ENCODE results near the gene GPHN.
"Not testable (repeated sequence)": the region's sequence is repeated elsewhere in the genome, so short reads cannot be mapped to it uniquely, and the experiment has no call there.

Gene GPHN

DNA sequence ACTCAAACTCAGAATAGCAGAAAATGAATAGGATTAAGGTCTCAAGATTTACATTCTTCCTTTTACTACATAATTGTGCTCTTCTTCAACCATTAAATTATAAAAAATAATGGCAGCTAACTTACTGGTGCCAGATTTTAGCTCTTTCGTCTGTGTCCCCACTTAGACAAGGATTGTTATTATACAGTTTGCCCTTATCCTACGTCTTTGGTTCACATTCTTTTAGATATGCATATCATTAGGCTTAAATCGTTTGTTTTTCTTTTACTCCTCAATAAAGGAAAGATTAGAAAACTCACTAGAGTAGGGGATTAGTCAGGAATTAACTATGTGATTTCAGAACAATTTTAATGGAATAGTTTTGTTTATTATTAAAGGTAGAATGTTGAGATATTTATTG is 551.6 kb downstream of the GPHN start:
- no peak overlapping the region for H2AFZ ChIP-seq (ENCODE audit: low read length)
- no peaks in the 10 kb centered on the region for H3K79me2 ChIP-seq (ENCODE audit: insufficient read depth, low read length)
- H3K36me3 ChIP-seq (ENCODE audit: insufficient read depth, low read length) = no peaks in the 10 kb centered on the region

DNA sequence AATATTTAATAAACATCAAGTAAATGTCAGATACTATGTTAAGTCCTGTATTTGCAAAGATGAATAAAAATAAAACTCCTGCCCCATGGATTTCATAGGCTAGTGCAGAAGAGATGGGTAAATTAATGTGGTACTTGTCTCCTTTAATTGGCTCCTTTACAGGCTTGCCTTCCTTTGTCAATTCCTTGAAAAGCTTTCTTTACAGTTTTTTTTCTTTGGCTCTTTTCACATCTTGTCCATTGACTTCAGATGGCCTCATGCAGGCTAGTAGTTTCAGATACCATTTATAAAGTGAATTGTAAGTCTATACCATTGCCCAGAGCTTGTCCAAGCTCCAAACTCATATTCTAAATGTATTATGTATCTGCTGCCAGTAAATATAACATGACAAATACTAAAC is 552.6 kb downstream of the GPHN start:
- Histone ChIP-seq H3K4me2 (ENCODE audit: low read length) (no peak overlapping the region), H3K4me3 (ENCODE audit: low read depth, low read length, poor library complexity, severe bottlenecking) (no peak overlapping the region), H3K4me1 (ENCODE audit: insufficient read depth, low read length, severe bottlenecking) (no peaks in the 10 kb centered on the region), H3K79me2 (ENCODE audit: insufficient read depth, low read length) (no peaks in the 10 kb centered on the region), H3K9me2 (ENCODE audit: low read depth, low read length) (no peaks in the 10 kb centered on the region), H3K27ac (ENCODE audit: low read depth, low read length, poor library complexity, severe bottlenecking) (no peak overlapping the region), H2AFZ (ENCODE audit: low read length) (no peak overlapping the region), H3K9me3 (ENCODE audit: low read length) (no peaks in the 10 kb centered on the region), H3F3A (ENCODE audit: insufficient read depth, low read length) (no peaks in the 10 kb centered on the region), H3K27me3 (ENCODE audit: insufficient read depth, low read length) (no peaks in the 10 kb centered on the region), H3K36me3 (ENCODE audit: insufficient read depth, low read length) (no peaks in the 10 kb centered on the region), H3K9ac (ENCODE audit: low read length) (no peak overlapping the region), H4K20me1 (ENCODE audit: insufficient read depth, low read length) (no peaks in the 10 kb centered on the region)
- TF ChIP-seq, protein P1, sequence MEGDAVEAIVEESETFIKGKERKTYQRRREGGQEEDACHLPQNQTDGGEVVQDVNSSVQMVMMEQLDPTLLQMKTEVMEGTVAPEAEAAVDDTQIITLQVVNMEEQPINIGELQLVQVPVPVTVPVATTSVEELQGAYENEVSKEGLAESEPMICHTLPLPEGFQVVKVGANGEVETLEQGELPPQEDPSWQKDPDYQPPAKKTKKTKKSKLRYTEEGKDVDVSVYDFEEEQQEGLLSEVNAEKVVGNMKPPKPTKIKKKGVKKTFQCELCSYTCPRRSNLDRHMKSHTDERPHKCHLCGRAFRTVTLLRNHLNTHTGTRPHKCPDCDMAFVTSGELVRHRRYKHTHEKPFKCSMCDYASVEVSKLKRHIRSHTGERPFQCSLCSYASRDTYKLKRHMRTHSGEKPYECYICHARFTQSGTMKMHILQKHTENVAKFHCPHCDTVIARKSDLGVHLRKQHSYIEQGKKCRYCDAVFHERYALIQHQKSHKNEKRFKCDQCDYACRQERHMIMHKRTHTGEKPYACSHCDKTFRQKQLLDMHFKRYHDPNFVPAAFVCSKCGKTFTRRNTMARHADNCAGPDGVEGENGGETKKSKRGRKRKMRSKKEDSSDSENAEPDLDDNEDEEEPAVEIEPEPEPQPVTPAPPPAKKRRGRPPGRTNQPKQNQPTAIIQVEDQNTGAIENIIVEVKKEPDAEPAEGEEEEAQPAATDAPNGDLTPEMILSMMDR (IDR thresholded peaks at IDR 0.05; ENCODE audit: low read length) = no peak
- no peak for TF ChIP-seq EZH2 (IDR thresholded peaks at IDR 0.05; ENCODE audit: borderline replicate concordance, low read length)

More for the DNA sequence above, 551.6 kb downstream of the GPHN start:
- Histone ChIP-seq H3K27me3 (ENCODE audit: insufficient read depth, low read length) (no peaks in the 10 kb centered on the region), H3K9ac (ENCODE audit: low read length) (no peak overlapping the region), H3K4me2 (ENCODE audit: low read length) (no peak overlapping the region), H3K27ac (ENCODE audit: low read depth, low read length, poor library complexity, severe bottlenecking) (no peak overlapping the region), H3K4me3 (ENCODE audit: low read depth, low read length, poor library complexity, severe bottlenecking) (no peak overlapping the region), H3K9me2 (ENCODE audit: low read depth, low read length) (no peaks in the 10 kb centered on the region), H3K4me1 (ENCODE audit: insufficient read depth, low read length, severe bottlenecking) (no peaks in the 10 kb centered on the region), H3F3A (ENCODE audit: insufficient read depth, low read length) (no peaks in the 10 kb centered on the region), H3K9me3 (ENCODE audit: low read length) (no peaks in the 10 kb centered on the region), H4K20me1 (ENCODE audit: insufficient read depth, low read length) (no peaks in the 10 kb centered on the region)
- TF ChIP-seq, protein P1 (IDR thresholded peaks at IDR 0.05; ENCODE audit: low read length) = no peak
- no peak for TF ChIP-seq EZH2 (IDR thresholded peaks at IDR 0.05; ENCODE audit: borderline replicate concordance, low read length)

DNA sequence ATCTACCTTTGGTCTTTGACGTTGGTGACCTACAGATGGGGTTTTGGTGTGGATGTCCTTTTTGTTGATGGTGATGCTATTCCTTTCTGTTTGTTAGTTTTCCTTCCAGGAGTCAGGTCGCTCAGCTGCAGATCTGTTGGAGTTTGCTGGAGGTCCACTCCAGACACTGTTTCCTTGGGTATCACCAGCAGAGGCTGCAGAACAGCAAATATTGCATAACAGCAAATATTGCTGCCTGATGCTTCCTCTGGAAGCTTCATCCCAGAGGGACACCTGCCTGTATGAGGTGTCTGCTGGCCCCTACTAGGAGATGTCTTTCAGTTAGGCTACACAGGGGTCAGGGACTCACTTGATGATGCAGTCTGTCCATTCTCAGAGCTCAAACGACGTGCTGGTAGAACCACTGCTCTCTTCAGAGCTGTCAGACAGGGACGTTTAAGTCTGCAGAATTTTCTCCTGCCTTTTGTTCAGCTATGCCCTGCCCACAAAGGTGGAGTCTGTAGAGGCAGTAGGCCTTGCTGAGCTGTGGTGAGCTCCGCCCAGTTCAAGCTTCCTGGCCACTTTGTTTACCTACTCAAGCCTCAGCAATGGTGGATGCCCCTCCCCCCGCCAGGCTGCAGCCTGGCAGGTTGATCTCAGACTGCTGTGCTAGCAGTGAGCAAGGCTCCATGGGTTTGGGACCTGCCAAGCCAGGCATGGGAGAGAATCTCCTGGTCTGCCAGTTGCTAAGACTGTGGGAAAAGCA is 559.3 kb downstream of the GPHN start:
- H3K79me2 ChIP-seq (ENCODE audit: insufficient read depth, low read length); H4K20me1 ChIP-seq (ENCODE audit: insufficient read depth, low read length); H3K9me2 ChIP-seq (ENCODE audit: low read depth, low read length); H3K27ac ChIP-seq (ENCODE audit: low read depth, low read length, poor library complexity, severe bottlenecking); H3K27me3 ChIP-seq (ENCODE audit: insufficient read depth, low read length); H3K9ac ChIP-seq (ENCODE audit: low read length); H3K9me3 ChIP-seq (ENCODE audit: low read length); H2AFZ ChIP-seq (ENCODE audit: low read length); H3K36me3 ChIP-seq (ENCODE audit: insufficient read depth, low read length); H3K4me1 ChIP-seq (ENCODE audit: insufficient read depth, low read length, severe bottlenecking); H3F3A ChIP-seq (ENCODE audit: insufficient read depth, low read length): not testable (repeated sequence)
- Histone ChIP-seq H3K4me3 (ENCODE audit: low read depth, low read length, poor library complexity, severe bottlenecking) (peak overlapping the region; percentile 45), H3K4me2 (ENCODE audit: low read length) (peak overlapping the region; percentile 53; the same call in 1 of the 2 replicates)

DNA sequence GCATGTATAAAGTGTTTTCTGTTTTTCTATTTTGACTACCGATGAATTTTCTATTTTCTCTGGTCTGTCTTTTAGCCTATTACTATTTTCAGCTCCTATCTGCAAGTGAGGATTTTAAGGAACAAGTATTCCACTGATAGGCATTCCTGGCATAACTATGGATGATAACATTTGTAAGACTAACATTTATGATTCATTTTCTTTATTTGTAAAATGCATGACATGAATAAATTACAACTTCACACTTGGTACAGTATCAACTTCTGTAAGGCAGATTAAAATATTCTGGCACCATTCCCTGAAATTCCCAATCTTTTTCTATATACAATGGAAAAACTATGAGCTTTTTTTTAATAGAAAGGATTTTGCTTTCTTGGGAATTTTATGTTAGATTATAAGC is 560.3 kb downstream of the GPHN start:
- Histone ChIP-seq H2AFZ (ENCODE audit: low read length) (no peak overlapping the region), H3K27me3 (ENCODE audit: insufficient read depth, low read length) (no peaks in the 10 kb centered on the region), H3K79me2 (ENCODE audit: insufficient read depth, low read length) (no peaks in the 10 kb centered on the region), H3K27ac (ENCODE audit: low read depth, low read length, poor library complexity, severe bottlenecking) (no peak overlapping the region), H4K20me1 (ENCODE audit: insufficient read depth, low read length) (no peaks in the 10 kb centered on the region), H3K9me3 (ENCODE audit: low read length) (no peaks in the 10 kb centered on the region), H3K9me2 (ENCODE audit: low read depth, low read length) (no peaks in the 10 kb centered on the region), H3F3A (ENCODE audit: insufficient read depth, low read length) (no peaks in the 10 kb centered on the region), H3K4me3 (ENCODE audit: low read depth, low read length, poor library complexity, severe bottlenecking) (peak overlapping the region; percentile 45), H3K9ac (ENCODE audit: low read length) (no peak overlapping the region), H3K4me2 (ENCODE audit: low read length) (peak overlapping the region; percentile 53; the same call in 1 of the 2 replicates), H3K4me1 (ENCODE audit: insufficient read depth, low read length, severe bottlenecking) (peaks cover 6% of the 10 kb centered on the region), H3K36me3 (ENCODE audit: insufficient read depth, low read length) (no peaks in the 10 kb centered on the region)
- TF ChIP-seq, protein P1 (IDR thresholded peaks at IDR 0.05; ENCODE audit: low read length) = no peak
- no peak for TF ChIP-seq EZH2 (IDR thresholded peaks at IDR 0.05; ENCODE audit: borderline replicate concordance, low read length)
